Measurements from ENCODE around the gene CELF3.

The CELF3 gene

DNA sequence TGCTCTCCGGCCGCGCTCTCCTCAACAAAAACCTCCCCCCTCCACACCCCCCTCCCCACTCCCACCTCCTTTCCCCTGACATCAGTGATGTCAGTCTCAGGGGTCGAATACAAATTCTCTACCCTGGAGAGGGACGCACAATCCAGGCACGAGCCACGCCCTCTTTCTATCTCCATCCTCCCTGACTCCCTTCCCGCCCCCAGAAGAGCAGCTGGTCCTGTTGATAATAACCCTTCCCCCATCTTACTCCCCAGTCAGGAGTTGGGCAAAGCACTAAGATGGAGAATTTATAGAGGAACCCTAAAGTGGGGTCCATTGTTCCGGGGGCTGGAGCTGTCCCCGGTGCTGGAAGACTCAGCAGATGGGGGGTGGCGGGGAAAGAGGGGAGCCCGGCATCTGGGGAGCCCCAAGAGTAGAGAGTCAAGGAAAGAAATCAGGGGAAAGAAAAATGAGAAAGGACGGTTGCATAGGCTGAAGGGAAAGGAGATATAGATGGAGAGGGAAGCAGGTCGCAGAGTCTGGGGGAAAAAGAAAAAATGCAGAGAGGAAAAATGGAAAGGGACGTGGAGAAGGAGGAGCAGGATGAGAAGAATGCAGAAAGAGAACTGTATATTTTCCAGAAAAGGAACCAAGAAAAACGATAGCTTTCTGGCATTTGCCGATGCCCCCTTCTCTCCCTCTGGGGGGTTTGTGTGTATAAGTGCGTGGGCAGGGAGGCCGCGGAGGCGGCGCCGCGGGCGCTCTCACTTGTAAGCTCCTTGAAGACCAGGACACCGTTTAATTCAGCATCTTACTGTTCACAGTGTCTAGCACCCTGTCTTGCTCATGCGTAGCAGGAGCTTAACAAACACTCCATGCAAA lies at the start of gene CELF3:
Gene CELF3 (minus strand): TSS at position 33 of the 861 bp plus-strand sequence. CDS start 783 bp downstream, outside the sequence.
- 0 out of 2 replicates have a peak, but pooled peaks have one; percentile 21 for TF ChIP-seq GATA2 (IDR thresholded peaks at IDR 0.05; ENCODE audit: low read depth, low read length)
- no peak for TF ChIP-seq GATA3 (IDR thresholded peaks at IDR 0.05; ENCODE audit: low read depth, low read length)

DNA sequence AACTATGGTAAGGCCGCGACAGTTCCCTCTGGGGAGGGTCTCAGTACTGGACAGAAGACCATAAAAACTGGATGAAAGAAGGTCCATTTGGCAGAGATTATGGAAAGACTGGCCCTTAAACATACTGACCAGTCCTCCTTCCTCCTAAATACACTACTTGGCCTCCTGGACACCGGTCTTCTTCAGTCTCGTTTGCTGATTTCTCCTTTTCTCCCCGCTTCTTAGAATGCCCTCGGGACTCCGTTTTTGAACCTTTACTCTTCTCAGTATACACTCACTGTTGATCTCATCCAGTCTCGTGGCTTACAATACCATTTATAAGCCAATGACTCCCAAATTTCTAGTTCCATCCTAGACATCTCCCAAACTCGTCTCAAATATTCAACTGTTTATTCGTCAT lies 47.4 kb upstream of the CELF3 start:
- no peak for TF ChIP-seq GATA2 (IDR thresholded peaks at IDR 0.05; ENCODE audit: low read depth, low read length)
- TF ChIP-seq GATA3 (IDR thresholded peaks at IDR 0.05; ENCODE audit: low read depth, low read length): no peak

DNA sequence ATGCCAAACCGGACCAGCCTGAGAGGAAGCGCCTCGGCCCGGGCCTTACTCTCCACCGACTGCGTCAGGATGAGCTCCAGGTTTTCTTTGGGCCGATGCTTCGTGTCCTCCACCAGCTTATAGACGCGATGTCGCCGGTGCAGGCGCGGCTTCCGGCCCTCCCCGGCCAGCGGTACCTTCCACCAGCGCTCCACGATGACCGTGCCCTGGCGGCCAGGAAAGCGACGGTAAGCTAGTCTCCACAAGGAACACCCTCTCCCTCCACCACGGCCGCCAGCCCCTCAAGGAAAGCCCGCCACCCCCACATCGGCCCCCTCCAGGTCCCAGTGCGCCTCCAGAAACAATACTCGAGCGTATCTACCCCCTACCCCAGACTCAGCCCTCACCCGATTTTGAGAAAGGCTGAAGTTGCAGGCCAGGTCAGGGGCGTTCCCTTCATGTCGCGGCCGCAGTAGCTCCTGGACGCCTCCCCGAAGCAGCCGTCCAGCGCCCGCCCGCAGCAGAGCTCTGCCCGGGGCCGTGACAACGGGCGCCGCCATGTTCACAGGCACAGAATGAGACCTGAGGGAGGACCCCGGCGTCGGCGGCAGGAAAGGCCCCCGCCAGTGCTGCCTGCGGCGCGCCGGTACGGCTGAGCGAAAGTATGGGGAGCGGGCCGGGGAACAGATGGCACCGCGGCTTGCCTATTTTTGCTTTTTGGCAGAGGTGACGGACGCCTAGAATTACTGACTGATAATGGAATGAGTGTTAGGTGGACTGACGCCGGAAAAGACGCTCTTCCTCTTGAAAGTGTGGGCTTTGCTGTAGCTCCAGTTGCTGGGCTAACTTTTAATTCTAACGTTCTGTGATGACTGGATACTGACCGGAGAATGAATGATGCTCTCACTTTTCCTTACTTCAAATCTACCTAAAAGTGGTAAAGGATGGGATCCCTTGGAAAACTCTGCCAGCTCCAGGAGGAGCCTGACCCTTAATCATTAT lies 46.6 kb upstream of the CELF3 start, which contains the start of gene MRPL9:
Gene MRPL9 (minus strand): TSS at position 556 of the 981 bp plus-strand sequence. CDS start 17 bp downstream, at position 539.
- no peak for TF ChIP-seq GATA3 (IDR thresholded peaks at IDR 0.05; ENCODE audit: low read depth, low read length)
- TF ChIP-seq GATA2 (IDR thresholded peaks at IDR 0.05; ENCODE audit: low read depth, low read length): no peak

DNA sequence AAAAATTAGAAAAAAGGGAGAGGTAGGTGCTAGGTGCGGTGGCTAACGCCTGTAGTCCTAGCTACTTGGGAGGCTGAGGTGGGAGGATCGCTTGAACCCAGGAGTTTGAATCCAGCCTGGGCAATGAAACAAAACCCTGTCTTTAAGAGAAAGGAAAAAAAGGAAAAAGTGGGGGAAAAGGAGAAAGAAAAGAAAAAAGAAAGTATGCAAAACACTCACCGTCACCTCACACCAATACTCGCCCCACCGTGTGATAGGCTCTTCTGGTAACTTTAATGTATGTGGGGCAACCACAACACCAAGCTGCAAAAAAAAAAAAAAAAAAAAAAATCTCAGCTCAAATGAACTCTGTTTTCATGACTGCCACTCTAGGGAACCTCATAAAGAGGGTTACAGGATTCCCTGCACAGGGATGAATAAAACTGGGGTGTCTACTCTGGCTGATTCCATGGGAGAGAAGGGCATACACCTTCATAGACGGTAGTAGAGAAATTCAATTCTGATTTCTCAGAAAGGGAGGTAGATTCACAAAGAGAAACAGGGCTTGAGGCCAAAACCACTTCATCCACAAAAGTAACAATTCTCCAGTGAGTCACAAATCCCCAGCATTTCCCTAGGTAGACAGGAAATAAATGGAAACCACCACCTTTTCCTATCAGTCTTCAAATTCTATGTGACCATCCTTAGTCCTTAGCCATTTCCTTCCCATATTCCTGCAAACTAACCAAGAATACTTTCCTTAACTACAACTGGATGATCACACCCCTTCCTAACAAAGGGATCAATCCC lies 44.2 kb upstream of the CELF3 start:
- TF ChIP-seq GATA2 (IDR thresholded peaks at IDR 0.05; ENCODE audit: low read depth, low read length) (no peak), GATA3 (IDR thresholded peaks at IDR 0.05; ENCODE audit: low read depth, low read length) (no peak)

DNA sequence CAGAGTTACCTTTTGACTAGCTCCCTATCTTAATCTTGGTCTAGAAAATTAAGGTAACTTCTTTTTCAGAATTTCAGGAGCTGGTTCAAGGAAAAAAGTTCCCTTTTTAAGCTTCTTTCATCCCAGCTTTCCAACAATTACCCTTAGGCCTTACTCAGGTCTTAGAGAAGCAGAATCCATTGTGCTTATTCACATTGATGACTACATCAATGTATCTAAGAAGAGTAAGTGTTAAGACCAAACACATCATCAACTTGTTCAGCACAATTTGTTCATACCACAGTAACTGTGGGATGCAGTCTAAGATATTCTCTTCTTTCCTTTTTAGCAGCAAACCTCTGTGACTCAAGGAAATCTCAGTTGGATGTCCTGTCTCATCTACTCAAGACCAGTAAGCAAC lies 42.6 kb upstream of the CELF3 start:
- TF ChIP-seq GATA3 (IDR thresholded peaks at IDR 0.05; ENCODE audit: low read depth, low read length) (no peak), GATA2 (IDR thresholded peaks at IDR 0.05; ENCODE audit: low read depth, low read length) (no peak)

DNA sequence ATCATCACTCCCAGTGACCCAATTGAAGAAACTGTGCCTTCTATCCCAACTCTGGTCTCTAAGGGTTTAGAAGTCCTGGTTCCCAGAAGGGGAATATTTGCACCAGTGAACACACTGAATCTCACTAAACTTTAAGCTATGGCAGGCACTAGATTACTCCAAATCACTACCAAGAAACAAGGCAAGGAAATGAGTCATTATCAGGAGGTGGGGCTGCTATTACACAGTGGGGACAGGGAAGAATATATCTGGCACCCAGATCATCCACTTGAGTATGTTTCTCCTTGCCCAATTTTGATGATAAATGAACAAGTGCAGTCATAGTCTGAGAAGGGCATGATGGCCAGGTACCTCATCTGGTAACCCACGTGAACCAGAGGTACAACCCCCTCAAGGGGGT lies 39.7 kb upstream of the CELF3 start:
- TF ChIP-seq GATA3 (IDR thresholded peaks at IDR 0.05; ENCODE audit: low read depth, low read length): no peak
- TF ChIP-seq GATA2 (IDR thresholded peaks at IDR 0.05; ENCODE audit: low read depth, low read length): no peak

DNA sequence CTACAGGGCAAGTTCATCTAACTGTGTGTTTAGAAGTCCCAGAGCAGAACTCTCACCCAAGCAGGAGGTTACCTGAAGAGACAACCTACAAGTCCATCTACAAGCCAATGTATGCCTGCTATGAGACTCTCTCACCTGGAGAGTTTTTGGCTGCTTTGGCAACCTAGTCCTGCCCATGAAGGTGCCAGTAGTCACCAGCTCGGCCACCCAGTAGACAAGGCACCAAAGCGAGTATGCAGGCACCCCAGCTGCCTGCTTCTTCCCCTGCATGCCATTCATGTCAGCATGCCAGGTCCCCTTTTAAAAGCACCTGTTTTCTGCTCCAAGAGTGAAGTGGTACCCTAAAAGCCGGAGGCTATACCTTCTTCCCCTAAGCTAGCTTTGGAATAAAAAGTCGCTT lies 24.9 kb upstream of the CELF3 start:
- TF ChIP-seq GATA2 (IDR thresholded peaks at IDR 0.05; ENCODE audit: low read depth, low read length) (no peak), GATA3 (IDR thresholded peaks at IDR 0.05; ENCODE audit: low read depth, low read length) (no peak)

DNA sequence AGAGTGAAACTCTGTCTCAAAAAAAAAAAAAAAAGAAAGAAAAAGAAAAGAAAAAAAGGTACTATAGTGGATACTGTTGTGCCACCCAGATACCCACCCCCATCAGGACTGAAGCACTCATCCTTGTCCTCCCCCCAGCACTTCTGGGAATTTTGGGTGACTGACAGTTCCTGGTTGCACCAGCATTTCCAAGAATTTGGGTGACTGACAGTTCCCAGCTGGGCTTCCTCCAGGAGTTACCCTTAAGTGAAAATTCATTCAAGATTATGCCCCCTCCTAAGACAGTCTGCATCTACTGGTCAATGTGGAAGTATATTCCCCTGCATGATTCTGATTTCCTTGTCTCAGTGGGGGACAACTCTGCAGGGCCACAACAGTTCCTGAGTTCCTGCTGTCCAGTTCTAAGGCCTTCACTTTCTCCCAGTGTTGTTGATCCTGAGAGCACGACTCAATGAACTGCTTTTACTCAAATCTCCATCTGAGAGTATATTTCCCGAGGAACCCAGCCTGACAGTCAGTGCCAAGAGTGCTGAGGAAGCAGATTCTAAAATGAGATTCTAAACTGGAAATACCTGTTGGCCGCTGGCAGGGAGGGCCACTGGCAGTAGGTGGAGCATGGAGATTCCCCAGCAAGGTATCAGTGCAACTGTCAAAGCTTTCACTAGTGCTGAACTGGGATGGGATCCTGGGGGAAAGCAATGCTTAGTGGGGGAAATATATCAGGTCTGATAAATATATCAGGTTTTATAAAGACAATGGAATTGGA lies 23.2 kb upstream of the CELF3 start:
- TF ChIP-seq GATA3 (IDR thresholded peaks at IDR 0.05; ENCODE audit: low read depth, low read length): no peak
- no peak for TF ChIP-seq GATA2 (IDR thresholded peaks at IDR 0.05; ENCODE audit: low read depth, low read length)

DNA sequence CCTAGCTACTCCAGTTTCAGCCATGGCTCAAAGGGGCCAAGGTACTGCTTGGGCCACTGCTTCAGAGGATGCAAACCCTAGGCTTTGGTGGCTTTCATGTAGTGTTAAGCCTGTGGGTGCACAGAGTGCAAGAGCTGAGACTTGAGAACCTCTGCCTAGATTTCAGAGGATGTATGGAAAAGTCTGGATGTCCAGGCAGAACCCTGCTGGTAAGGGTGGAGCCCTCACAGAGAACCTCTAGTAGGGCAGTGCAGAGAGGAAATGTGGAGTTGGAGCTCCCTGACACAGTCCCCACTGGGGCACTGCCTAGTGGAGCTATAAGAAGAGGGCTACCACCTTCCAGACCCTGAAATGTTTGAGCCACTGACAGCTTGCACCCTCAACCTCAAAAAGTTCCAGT lies 20.9 kb upstream of the CELF3 start:
- TF ChIP-seq GATA3 (IDR thresholded peaks at IDR 0.05; ENCODE audit: low read depth, low read length) (no peak), GATA2 (IDR thresholded peaks at IDR 0.05; ENCODE audit: low read depth, low read length) (no peak)

DNA sequence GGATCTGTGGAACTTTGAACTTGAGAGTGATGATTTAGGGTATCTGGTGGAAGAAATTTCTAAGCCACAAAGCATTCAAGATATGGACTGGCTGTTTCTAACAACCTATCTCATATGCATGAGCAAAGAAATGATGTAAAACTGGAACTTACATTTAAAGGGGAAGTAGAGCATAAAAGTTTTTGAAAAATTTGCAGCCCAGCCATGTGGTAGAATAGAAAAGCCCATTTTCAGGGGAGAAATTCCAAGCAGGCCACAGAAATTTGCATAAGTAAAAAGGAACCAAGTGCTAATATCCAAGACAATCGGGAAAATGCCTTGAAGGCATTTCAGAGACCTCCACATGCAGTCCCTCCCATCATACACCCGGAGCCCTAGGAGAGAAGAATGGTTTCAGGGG lies 20.4 kb upstream of the CELF3 start:
- TF ChIP-seq GATA2 (IDR thresholded peaks at IDR 0.05; ENCODE audit: low read depth, low read length) (no peak), GATA3 (IDR thresholded peaks at IDR 0.05; ENCODE audit: low read depth, low read length) (no peak)

DNA sequence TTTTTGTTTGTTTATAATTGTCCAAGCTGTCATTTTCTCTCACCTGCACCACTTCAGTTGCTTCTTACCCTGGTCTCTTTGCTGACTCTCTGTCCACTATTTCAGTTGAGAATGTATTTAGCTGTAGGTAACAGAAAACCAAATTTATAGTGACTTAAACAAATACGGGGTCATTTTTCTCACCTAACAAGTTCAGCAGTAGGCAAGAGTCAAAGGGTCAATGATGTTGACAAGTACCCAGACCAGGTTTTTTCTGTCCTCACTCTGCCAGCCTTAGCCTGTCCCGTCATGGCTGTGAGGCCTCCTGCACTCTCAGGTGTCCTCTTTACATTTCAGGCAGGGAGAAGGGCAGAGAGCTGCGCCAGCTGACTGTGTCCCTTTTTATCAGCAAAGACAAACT lies 16.5 kb upstream of the CELF3 start:
- TF ChIP-seq GATA3 (IDR thresholded peaks at IDR 0.05; ENCODE audit: low read depth, low read length) (no peak), GATA2 (IDR thresholded peaks at IDR 0.05; ENCODE audit: low read depth, low read length) (no peak)

DNA sequence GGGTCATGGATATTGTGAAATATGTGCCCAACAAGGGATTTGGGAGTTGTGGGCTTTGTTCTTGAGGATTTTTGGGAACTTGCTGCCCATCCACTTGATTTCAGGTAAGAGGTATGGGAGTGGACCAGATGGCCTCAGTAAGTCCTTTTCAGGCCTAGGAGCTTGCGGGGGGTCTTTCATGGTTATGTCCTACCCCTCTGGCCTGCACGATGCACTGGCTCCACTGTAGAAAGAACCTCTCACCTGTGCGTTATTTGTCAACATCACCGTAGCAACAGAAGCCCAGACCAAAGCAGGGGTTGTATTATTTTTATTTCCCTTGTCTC lies 13.3 kb upstream of the CELF3 start:
- TF ChIP-seq GATA2 (IDR thresholded peaks at IDR 0.05; ENCODE audit: low read depth, low read length) (no peak), GATA3 (IDR thresholded peaks at IDR 0.05; ENCODE audit: low read depth, low read length) (no peak)
